Glomerular visceral epithelial cell (primary cell): ENCODE results near the gene YBX1.
A peak's percentile ranks its signal among the peaks of the same experiment; 100 is the strongest.
"Not testable (repeated sequence)": the region's sequence is repeated elsewhere in the genome, so short reads cannot be mapped to it uniquely, and the experiment has no call there.

Source experiments
- DNase-seq: peaks from one replicate; pipeline ENCODE4 v3.0.0-alpha.2; 2016; ENCODE audit errors: extremely low spot score

The YBX1 gene

DNA sequence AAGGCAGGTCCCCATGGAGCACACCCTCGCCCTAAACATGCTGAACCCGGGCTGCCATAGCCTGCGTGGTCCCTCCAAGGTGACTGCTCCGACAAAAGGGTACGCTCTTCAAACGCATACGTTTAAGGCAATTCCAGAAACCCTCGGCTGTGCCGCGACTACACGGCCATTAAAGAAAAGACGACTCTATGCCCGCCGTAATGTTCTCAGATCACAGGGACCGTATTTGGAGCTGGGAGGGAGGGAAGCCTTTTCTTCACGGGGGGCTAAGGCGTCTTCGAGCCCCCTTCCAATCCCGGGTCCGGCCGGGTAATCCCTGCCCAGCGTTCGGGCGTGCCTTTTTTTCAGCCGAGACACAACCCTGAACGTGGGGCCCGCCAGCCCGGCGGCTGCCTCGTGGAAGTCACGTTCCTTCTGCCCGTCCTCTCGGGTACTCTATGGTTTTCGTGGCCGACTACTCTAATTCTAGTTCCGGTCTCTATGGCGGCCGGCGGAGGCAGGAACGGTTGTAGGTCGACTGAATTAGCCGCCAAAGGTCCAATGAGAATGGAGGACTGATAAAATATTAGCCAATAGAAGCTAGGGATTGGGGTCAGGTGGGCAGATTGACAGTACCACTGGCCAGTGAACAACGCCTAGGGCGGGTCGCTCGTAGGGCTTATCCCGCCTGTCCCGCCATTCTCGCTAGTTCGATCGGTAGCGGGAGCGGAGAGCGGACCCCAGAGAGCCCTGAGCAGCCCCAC, at the start of gene YBX1:
Gene YBX1, plus strand, starts transcription at position 678 of the 743 bp plus-strand sequence. CDS start 148 bp downstream, outside the sequence.
- peak; percentile 99 for DNase-seq

GRCh38 chr1:42639116-42639515, 43.1 kb upstream of the YBX1 start:
- DNase-seq = no peak

DNA sequence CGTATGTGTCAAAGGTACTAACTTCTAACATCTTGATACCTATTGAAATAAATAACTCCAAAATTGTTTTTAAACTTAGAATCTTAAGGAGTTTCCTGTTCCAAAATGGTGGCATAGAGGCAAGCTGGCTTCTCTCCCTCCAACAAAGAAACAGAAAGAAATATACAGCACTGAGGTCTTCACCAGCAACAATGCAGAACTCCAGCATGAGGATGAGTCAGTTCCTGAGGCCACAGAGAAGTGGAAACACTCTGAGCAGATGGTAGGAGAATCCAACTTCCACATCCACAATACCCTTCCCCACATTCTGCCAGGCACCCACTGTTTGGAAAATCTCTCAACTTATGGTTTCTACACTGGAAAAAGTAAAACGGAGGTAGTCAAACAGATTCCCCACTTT, 36.2 kb upstream of the YBX1 start:
- DNase-seq = no peak

DNA sequence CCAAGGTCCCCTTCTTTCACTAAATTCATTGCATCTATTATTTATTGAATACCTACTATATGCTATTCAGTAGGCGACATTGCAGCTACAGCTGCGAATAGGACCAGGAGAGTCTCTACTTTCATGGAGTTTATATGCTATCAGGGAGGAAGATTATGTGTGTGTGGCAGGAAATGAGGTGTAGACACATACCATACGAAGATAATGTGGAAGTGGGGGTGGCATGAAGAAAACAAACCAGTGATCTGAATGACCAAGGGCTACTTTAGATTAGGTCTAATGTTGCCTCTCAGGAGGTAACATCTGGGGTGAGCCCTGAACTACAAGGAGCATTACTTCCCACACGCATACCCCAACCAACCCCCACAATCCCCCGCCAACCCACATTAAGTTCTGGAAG, 25.0 kb upstream of the YBX1 start:
- no peak for DNase-seq

DNA sequence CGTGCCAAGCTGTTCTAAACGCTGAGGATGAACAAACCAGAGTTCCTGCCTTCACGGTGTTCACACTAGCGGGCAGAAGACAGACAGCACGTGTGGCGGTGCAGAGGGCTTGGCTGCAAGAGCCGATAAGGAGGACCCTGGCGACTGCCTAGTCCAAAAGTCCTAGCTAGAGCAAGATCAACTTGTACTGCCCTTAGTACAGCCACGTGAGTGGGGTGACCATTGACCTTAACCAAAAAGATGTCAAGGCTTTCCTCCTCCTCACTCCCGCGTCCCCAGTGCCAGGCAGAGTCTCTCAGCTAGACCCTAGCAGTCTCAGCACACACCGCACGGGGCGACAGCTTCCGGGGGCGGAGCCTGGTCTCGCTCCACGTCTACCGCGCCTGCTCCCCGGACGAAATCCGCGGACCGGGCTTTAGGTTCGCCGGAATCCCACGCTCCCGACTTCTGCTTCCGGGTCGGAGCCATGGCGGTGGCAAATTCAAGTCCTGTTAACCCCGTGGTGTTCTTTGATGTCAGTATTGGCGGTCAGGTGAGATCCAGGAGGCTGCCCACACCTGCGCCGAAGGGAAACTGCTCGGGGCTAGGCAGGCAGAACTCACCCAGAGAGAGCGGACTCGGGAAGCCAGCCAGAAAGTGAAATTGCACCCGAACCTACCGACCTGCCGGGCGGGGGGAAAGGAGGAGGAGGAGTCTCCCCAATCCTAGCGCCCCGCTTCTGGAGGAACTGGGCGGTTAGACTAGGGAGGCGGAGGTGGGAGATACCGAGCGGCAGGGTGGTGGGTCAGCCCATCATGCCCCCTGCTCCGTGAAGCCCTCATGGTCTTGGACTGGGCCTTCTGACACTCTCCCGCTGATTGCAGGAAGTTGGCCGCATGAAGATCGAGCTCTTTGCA, 24.0 kb upstream of the YBX1 start, which contains the start of gene PPIH:
Gene PPIH, plus strand, starts transcription at position 443 of the 896 bp plus-strand sequence. Its CDS starts 24 bp downstream, at position 467.
- DNase-seq = peak; percentile 91

DNA sequence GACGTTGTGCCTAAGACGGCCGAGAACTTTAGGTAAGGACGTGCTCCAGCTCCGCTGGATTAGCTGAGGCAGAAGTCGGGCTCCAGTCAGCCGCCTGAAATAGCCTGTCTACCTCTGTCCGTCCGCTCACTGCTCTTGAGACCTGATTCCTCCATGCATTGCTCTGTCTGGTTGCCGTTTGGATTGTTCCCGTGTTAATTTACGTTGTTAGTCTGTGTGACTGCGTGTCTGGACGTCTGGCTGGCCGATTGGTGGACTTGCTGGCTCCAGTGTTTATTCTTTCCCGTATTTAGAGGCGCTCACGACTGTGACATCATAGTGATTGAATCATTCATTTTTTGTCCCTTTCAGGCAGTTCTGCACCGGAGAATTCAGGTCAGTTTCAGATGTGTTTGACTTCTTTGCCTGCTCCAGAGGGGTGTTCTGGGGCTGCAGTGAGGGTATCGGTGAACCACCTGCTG, 23.3 kb upstream of the YBX1 start:
- no peak for DNase-seq

GRCh38 chr1:42660907-42661500, 21.2 kb upstream of the YBX1 start:
- no peak for DNase-seq

GRCh38 chr1:42669936-42670335, 12.3 kb upstream of the YBX1 start:
- DNase-seq = no peak

DNA sequence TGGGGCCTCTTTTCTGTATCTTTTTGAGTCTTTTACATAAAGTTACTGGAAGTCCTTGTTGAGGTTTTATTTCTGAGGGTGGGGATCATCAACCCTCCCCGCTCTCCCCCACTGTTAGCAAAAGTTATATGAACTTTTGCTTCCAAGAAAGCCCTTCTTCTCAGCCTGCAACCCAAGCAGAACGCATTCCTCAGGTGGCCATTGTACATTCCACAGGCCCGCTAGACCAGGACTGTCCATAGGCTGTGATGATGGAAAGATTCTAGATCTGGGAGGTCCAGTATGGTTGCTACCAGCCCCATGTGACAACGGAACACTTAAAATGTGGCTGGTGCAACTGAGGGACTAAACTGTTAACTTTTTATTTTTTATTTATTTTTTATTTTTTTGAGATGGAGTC, 11.8 kb upstream of the YBX1 start:
- DNase-seq = no peak

DNA sequence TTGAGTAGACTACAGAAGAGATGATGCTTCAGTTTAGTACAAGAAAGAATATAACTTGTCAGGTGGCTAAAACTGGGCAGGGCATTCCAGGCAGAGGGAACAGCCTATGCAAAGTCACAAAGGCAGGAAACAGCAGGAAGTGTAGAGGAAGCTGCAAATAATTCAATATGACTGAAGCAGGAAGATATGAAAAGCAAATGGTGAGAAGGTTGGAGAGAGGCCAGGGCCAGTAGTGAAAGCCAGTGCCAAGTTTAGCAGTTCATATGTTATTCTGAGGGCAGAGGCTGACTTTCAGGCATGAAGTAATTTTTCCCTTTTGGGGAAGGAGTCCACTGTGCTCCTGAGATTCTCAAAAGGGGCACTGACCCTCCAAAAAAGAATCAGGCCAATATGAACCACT, 8.0 kb upstream of the YBX1 start:
- DNase-seq = no peak

DNA sequence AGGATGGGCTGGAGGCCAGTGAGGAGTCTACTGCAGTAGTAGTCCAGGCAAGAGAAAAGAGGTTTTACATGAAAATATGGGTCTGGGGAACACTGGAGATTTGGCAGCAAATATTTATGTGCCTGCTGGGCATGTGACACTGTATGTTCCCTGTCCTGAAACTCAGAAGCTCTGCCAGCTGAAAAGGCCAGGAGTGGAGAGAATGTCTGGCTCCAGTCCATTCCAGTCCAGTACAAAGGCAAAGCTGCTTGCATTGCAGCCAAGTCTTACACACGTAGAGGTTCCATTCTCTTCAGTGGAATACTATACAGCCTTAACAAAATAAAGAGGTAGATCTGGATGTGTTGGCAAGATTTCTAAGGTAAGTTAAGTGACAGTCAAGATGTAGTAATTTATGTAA, 7.5 kb upstream of the YBX1 start:
- DNase-seq = no peak

DNA sequence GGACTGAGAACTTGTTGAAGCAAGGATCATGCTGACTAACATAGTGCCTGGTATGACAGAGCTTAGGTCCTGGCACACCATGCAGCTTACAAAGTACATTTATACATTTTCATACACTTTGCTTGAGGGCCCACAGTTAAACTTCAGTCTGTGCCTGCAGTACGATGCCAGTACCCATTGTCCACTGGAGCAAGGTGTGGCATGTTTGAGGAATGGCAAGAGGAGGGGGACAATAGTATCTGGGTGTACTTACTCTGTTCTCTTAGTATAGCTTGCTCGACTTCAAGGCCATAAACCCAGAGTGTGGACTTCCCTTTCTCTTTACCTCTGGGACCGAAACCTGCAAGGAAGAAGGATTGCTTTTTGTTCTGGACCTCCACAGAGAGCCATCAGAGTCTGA, 6.8 kb upstream of the YBX1 start:
- no peak for DNase-seq

DNA sequence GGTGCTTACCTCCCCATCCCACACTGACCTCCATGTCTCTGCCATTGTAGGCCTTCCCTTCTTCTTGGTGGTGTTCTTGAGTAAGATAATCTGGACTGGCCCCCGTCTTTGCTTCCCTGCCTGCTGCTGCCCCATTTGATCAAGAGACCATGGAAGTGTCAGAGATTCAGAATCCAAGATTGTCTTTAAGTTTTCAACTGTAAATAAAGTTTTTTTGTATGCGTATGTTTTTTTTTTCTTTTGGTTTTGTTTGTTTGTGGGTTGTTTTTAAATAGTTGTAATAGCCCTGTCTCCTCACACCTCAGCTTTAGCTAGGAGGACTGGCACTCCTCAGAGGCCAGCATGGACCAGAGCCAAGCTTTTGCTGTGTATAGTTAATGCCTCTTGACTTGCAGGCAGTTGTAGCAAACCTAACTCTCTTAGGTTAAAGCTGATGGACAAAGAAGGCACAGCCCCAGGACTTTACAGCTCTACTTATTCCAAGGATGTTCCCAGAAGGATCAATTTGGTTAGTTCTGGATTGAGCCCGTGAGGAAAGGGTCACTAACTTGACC, 5.6 kb upstream of the YBX1 start:
- no peak for DNase-seq

DNA sequence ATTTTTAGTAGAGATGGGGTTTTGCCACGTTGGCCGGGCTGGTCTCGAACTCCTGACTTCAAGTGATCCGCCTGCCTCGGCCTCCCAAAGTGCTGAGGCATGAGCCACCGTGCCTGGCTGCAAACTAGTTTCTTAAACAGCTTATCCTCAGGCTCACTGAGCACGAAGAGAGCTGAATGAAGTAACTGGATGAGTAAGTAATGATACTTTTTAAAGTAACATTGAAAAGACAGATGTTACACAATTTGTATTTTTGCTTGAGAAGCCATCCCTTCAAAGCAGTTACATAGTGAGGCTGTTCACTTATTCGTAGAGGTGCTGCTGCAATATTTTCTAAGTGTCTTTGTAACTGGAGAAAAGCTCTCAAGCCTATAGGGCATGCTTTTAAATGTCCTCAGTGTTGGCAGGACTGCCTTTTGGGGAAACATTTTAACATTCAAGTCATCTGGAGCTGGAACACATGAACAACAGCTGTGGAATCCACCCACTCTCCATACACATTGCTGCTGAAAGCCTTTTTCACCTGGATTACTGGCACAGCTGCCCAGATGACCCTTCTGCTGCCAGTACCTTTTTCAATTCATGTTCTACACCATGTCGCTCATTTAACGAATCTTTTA, 2.7 kb upstream of the YBX1 start:
- DNase-seq = no peak

- no peak for DNase-seq
Observed at GRCh38 chr1:42680055-42680454, 2.2 kb upstream of the YBX1 start.

- DNase-seq = no peak
Observed at GRCh38 chr1:42680921-42681683, 1.1 kb upstream of the YBX1 start.

DNA sequence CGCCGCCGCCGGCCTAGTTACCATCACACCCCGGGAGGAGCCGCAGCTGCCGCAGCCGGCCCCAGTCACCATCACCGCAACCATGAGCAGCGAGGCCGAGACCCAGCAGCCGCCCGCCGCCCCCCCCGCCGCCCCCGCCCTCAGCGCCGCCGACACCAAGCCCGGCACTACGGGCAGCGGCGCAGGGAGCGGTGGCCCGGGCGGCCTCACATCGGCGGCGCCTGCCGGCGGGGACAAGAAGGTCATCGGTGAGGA, 193 bp downstream of the YBX1 start:
- not testable (repeated sequence) for DNase-seq

GRCh38 chr1:42682739-42683531, 717 bp downstream of the YBX1 start:
- DNase-seq = peak; percentile 64

DNA sequence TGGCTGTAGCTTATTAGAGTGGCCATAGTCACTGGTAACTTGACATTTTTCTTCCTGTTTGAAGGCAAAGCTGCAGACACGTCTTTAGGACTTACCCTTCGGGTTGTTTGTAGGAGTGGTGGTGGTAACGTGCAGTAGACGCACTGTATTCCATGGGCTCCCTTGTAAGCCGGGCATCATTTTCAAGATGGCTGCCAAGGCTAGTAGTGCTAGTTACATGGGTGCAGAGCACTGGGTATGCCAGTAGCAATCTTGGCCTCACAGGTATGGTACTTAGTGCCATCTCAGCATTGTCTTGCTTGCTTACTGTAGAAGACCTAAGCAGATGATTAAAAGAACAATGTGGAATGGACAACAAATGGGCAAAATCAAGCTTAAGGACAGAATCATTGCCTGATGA, 1.9 kb downstream of the YBX1 start:
- DNase-seq = peak; percentile 20

GRCh38 chr1:42686418-42686817, 4.2 kb downstream of the YBX1 start:
- DNase-seq = no peak
